RWPE2 (cell line): ENCODE results near the gene CHD6.

Source experiments
- ATAC-seq: fragments of 200-7000 bp; cut with Tn5 transposase; 3 replicates; pipeline ENCODE4 v1.9.1; 2021; ENCODE audit warnings: low read depth
- DNase-seq: peaks from one replicate; pipeline ENCODE4 v3.0.0-alpha.2; 2020; ENCODE audit warnings: low spot score
- H3K27ac ChIP-seq: fragments of 450-650 bp; 2 replicates; pipeline ENCODE4 v1.5.1; 2017; ENCODE audit warnings: mild to moderate bottlenecking; ENCODE audit not compliant: poor library complexity, severe bottlenecking
- H3K27me3 ChIP-seq: fragments of 250-450 bp; sonication (Bioruptor Pico); 2 replicates; pipeline ENCODE4 v1.5.1; 2021; ENCODE audit warnings: mild to moderate bottlenecking, moderate library complexity; ENCODE audit not compliant: insufficient read depth, poor library complexity, severe bottlenecking
- H3K36me3 ChIP-seq: fragments of 250-450 bp; sonication (Bioruptor Pico); 2 replicates; pipeline ENCODE4 v1.5.1; 2020; ENCODE audit warnings: low read depth, mild to moderate bottlenecking, moderate library complexity
- H3K4me1 ChIP-seq: fragments of 250-450 bp; sonication (Bioruptor Pico); 2 replicates; pipeline ENCODE4 v1.5.1; 2021; ENCODE audit warnings: mild to moderate bottlenecking, moderate library complexity; ENCODE audit not compliant: insufficient read depth, poor library complexity, severe bottlenecking
- H3K4me3 ChIP-seq: fragments of 250-450 bp; sonication (Bioruptor Pico); 2 replicates; pipeline ENCODE4 v1.5.1; 2021; ENCODE audit warnings: mild to moderate bottlenecking, moderate library complexity; ENCODE audit not compliant: severe bottlenecking
- H3K9me3 ChIP-seq: fragments of 250-450 bp; sonication (Bioruptor Pico); 2 replicates; pipeline ENCODE4 v1.5.1; 2021; ENCODE audit warnings: mild to moderate bottlenecking, moderate library complexity; ENCODE audit not compliant: severe bottlenecking
- CTCF ChIP-seq: fragments of 450-650 bp; IDR thresholded peaks from one replicate; pipeline ENCODE4 v1.5.1; 2017; ENCODE audit warnings: mild to moderate bottlenecking, moderate library complexity; ENCODE audit not compliant: poor library complexity, severe bottlenecking

The CHD6 gene

GRCh38 chr20:41367956-41368355, 250.2 kb downstream of the CHD6 start:
- no peaks in the 10 kb centered on the region for H3K9me3 ChIP-seq
- H3K36me3 ChIP-seq: no peaks in the 10 kb centered on the region
- DNase-seq: no peak
- no peak for TF ChIP-seq CTCF
- H3K4me3 ChIP-seq: no peak overlapping the region
- no peak overlapping the region for H3K27ac ChIP-seq
- H3K4me1 ChIP-seq: no peaks in the 10 kb centered on the region
- no peak for ATAC-seq
- peaks cover 36% of the 10 kb centered on the region for H3K27me3 ChIP-seq

GRCh38 chr20:41367393-41367695, 250.8 kb downstream of the CHD6 start:
- no peak for ATAC-seq
- no peak overlapping the region for H3K4me3 ChIP-seq
- no peak overlapping the region for H3K27ac ChIP-seq
- peaks cover 36% of the 10 kb centered on the region for H3K27me3 ChIP-seq
- no peak for TF ChIP-seq CTCF
- no peaks in the 10 kb centered on the region for H3K36me3 ChIP-seq
- H3K9me3 ChIP-seq: no peaks in the 10 kb centered on the region
- H3K4me1 ChIP-seq: no peaks in the 10 kb centered on the region
- peak; percentile 74 for DNase-seq

GRCh38 chr20:41366546-41367392, 251.4 kb downstream of the CHD6 start, which contains the start of gene EMILIN3:
EMILIN3 (minus strand) TSS chr20:41366818; CDS start chr20:41366634, 184 bp downstream.
- peak; percentile 81 for DNase-seq
- peaks cover 36% of the 10 kb centered on the region for H3K27me3 ChIP-seq
- TF ChIP-seq CTCF: no peak

GRCh38 chr20:41365777-41366545, 252.2 kb downstream of the CHD6 start:
- Histone ChIP-seq H3K9me3 (no peaks in the 10 kb centered on the region), H3K4me3 (peak overlapping the region; percentile 23), H3K36me3 (no peaks in the 10 kb centered on the region), H3K4me1 (no peaks in the 10 kb centered on the region), H3K27ac (no peak overlapping the region), H3K27me3 (peaks cover 36% of the 10 kb centered on the region)
- no peak for TF ChIP-seq CTCF
- DNase-seq (peak; percentile 67), ATAC-seq (peak; percentile 44)

More at GRCh38 chr20:41366546-41367392, 251.4 kb downstream of the CHD6 start, which contains the start of gene EMILIN3:
- no peak for ATAC-seq
- peak within 1 kb of the TSS; percentile 23 for H3K4me3 ChIP-seq
- no peak within 1 kb of the TSS for H3K27ac ChIP-seq
- H3K9me3 ChIP-seq: no peaks in the 10 kb centered on the region
- H3K4me1 ChIP-seq: no peaks in the 10 kb centered on the region
- no peaks in the 10 kb centered on the region for H3K36me3 ChIP-seq
